Measurements from ENCODE around the gene PRICKLE4. TPM values are rescaled to one million over a fixed set of nuclear protein-coding genes. Genes with fewer than 3 reads are reported as not detected.

Gene PRICKLE4
- polyA plus RNA-seq, 5 donors: 6.1 to 20.5 (median 11.2) TPM

Other genes with a start within 250 kb of the PRICKLE4 start
- 10 to 100 TPM; 43.0 to 89.6 (median 61.9) TPM for gene FOXP4, start 234.4 kb upstream of the PRICKLE4 start, polyA plus RNA-seq (ENCODE audit: insufficient read depth in 1 of 5, insufficient read length in 5 of 5, low replicate concordance in 1 of 5)
- 100 to 1,000 TPM in 4 of 5 donors, 10 to 100 TPM in 1; 88.2 to 185 (median 121) TPM for gene MDFI, start 142.3 kb upstream of the PRICKLE4 start, polyA plus RNA-seq (ENCODE audit: insufficient read depth in 1 of 5, insufficient read length in 5 of 5, low replicate concordance in 1 of 5)
- 10 to 100 TPM in 2 of 5 donors, 1 to 10 TPM in 3; 5.7 to 14.8 (median 9.2) TPM for gene TFEB, start 45.2 kb upstream of the PRICKLE4 start, polyA plus RNA-seq (ENCODE audit: insufficient read depth in 1 of 5, insufficient read length in 5 of 5, low replicate concordance in 1 of 5)
- 10 to 100 TPM in 1 of 5 donors, 1 to 10 TPM in 4; 5.4 to 10.5 (median 6.6) TPM for gene PGC, start 33.4 kb upstream of the PRICKLE4 start, polyA plus RNA-seq (ENCODE audit: insufficient read depth in 1 of 5, insufficient read length in 5 of 5, low replicate concordance in 1 of 5)
- gene FRS3, start 882 bp upstream of the PRICKLE4 start, polyA plus RNA-seq (ENCODE audit: insufficient read depth in 1 of 5, insufficient read length in 5 of 5, low replicate concordance in 1 of 5): 10 to 100 TPM in 2 of 5 donors, 1 to 10 TPM in 3; 6.3 to 12.3 (median 9.2) TPM
- gene TOMM6, start 6.9 kb downstream of the PRICKLE4 start, polyA plus RNA-seq (ENCODE audit: insufficient read depth in 1 of 5, insufficient read length in 5 of 5, low replicate concordance in 1 of 5): 100 to 1,000 TPM; 191 to 229 (median 205) TPM
- gene USP49, start 114.6 kb downstream of the PRICKLE4 start, polyA plus RNA-seq (ENCODE audit: insufficient read depth in 1 of 5, insufficient read length in 5 of 5, low replicate concordance in 1 of 5): 10 to 100 TPM in 4 of 5 donors, 1 to 10 TPM in 1; 8.9 to 15.4 (median 15.0) TPM
- 10 to 100 TPM; 24.7 to 34.9 (median 30.2) TPM for gene MED20, start 140.4 kb downstream of the PRICKLE4 start, polyA plus RNA-seq (ENCODE audit: insufficient read depth in 1 of 5, insufficient read length in 5 of 5, low replicate concordance in 1 of 5)
- 10 to 100 TPM; 20.7 to 27.6 (median 23.5) TPM for gene BYSL, start 140.7 kb downstream of the PRICKLE4 start, polyA plus RNA-seq (ENCODE audit: insufficient read depth in 1 of 5, insufficient read length in 5 of 5, low replicate concordance in 1 of 5)
- gene CCND3, start 161.0 kb downstream of the PRICKLE4 start, polyA plus RNA-seq (ENCODE audit: insufficient read depth in 1 of 5, insufficient read length in 5 of 5, low replicate concordance in 1 of 5): 10 to 100 TPM; 34.3 to 57.6 (median 41.0) TPM